Vagina (tissue), 2 donors: ENCODE data around the gene MFN2. TPM values are rescaled to one million over a fixed set of nuclear protein-coding genes. Genes with fewer than 3 reads are reported as not detected.

Source experiments
- DNase-seq, 2 donors: peaks; one replicate each; pipeline ENCODE4 v3.0.0-alpha.2; 2017; ENCODE audit errors: extremely low spot score in 2 of 2
- H3K27ac ChIP-seq: fragments of 200-600 bp; sonication (generic); one replicate; pipeline ENCODE4 v1.5.1; 2019
- H3K27me3 ChIP-seq: fragments of 200-600 bp; sonication (generic); one replicate; pipeline ENCODE4 v1.5.1; 2019
- H3K36me3 ChIP-seq, 2 donors: fragments of 200-600 bp; sonication (generic); one replicate each; pipeline ENCODE4 v1.5.1; 2017 to 2019
- H3K4me1 ChIP-seq: fragments of 200-600 bp; sonication (generic); one replicate; pipeline ENCODE4 v1.5.1; 2019
- H3K4me3 ChIP-seq, 2 donors: fragments of 200-600 bp; sonication (generic); 1 replicate in 1 of 2; 2 replicates in 1 of 2; pipeline ENCODE4 v1.5.1; 2016 to 2019
- H3K9me3 ChIP-seq: fragments of 200-600 bp; sonication (generic); one replicate; pipeline ENCODE4 v1.5.1; 2019
- POLR2A ChIP-seq, 2 donors: fragments of 450-650 bp; IDR thresholded peaks; one replicate each; pipeline ENCODE4 v1.6.1; 2017; ENCODE audit warnings: antibody characterized with exemption in 2 of 2, mild to moderate bottlenecking in 2 of 2, moderate library complexity in 2 of 2
- POLR2AphosphoS5 ChIP-seq, 2 donors: sonication (generic); formaldehyde crosslinking; IDR thresholded peaks; one replicate each; pipeline ENCODE4 v1.9.0; 2017; ENCODE audit warnings: antibody characterized with exemption in 2 of 2, mild to moderate bottlenecking in 2 of 2, low read depth in 1 of 2; ENCODE audit not compliant: insufficient read depth in 1 of 2
- intact Hi-C: fragments of 100-400 bp; cut with DNase I; formaldehyde crosslinking; loops from one replicate; pipeline ENCODE4 v1.15.1; 2023
- total RNA-seq: library from RNA; depleted of rRNA; stranded (reverse); fragments of >200 nt; gene quantifications from one replicate; pipeline ENCODE4 v1.2.3, GENCODE V29; 2016
- TF ChIP-seq, protein P1 (sequence below), 3 experiments: fragments of 450-650 bp in 2 of 3; fragments of 200-600 bp in 1 of 3; sonication (generic) in 1 of 3; IDR thresholded peaks; one replicate each; pipeline ENCODE4 v1.5.1; 2017 to 2019; ENCODE audit warnings: antibody characterized with exemption in 3 of 3, mild to moderate bottlenecking in 2 of 3, moderate library complexity in 2 of 3

MFN2 gene
- total RNA-seq, result 61.6 TPM

DNA sequence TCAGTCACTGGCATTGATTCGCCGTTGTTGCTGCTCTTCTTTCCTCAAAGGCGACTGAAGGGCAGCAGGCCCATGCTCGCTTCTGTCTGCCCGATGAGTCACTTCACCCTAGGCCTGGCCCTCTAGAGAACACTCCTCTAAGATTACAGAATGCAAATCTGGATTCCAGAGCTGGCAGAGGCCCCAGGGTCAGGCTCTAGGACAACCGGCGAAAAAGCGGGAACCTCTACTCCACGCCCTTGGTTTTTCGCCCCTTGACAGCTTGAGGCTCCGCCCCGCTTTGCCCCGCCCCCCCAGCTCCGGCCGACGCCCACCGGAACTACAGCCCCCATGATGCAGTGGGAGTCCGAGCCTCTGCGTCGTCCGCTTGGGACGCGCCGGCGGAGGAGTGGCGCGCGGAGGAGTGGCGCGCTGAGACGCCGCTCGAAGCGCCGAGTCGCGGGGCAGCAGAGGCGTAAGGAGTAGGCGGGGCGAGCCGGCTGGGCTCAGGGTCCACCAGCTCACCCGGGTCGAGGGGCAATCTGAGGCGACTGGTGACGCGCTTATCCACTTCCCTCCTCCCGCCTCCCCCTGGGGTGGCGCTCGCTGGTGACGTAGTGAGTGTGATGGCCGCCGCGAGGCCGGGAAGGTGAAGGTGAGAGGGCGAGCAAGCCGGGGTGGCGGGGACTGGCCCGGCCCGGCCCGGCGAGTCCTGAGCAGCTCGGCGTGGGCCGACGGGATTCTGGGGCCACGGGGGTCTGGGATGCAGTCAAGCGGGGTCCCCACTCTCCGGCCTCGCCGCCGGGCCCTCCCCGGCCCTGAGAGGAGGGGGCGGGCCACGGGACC, at the start of gene MFN2:
TSS of gene MFN2 (plus strand) at position 594 of the 825 bp plus-strand sequence. CDS start 8,725 bp downstream, outside the sequence.
- peaks cover 0 to 28% of the 10 kb centered on the region in 2 donors for H3K36me3 ChIP-seq
- intact Hi-C loops, result loop anchor here (2.0 kb wide), 1 partner anchor 45 kb away; the partner anchor contains the start of gene PLOD1
- peaks cover 46% of the 10 kb centered on the region for H3K4me1 ChIP-seq
- peak within 1 kb of the TSS; percentile 90 to 96 for H3K4me3 ChIP-seq
- no peaks in the 10 kb centered on the region for H3K9me3 ChIP-seq
- TF ChIP-seq POLR2A (IDR thresholded peaks at IDR 0.05) (peak in 1 of 2 donors; percentile 18), POLR2AphosphoS5 (IDR thresholded peaks at IDR 0.05; ENCODE audit: insufficient read depth in 1 of 2, low read depth in 1 of 2) (peak; percentile 83 to 94)
- TF ChIP-seq, protein P1, sequence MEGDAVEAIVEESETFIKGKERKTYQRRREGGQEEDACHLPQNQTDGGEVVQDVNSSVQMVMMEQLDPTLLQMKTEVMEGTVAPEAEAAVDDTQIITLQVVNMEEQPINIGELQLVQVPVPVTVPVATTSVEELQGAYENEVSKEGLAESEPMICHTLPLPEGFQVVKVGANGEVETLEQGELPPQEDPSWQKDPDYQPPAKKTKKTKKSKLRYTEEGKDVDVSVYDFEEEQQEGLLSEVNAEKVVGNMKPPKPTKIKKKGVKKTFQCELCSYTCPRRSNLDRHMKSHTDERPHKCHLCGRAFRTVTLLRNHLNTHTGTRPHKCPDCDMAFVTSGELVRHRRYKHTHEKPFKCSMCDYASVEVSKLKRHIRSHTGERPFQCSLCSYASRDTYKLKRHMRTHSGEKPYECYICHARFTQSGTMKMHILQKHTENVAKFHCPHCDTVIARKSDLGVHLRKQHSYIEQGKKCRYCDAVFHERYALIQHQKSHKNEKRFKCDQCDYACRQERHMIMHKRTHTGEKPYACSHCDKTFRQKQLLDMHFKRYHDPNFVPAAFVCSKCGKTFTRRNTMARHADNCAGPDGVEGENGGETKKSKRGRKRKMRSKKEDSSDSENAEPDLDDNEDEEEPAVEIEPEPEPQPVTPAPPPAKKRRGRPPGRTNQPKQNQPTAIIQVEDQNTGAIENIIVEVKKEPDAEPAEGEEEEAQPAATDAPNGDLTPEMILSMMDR (IDR thresholded peaks at IDR 0.05), result no peak
- H3K27ac ChIP-seq, result peak within 1 kb of the TSS; percentile 96
- peak in 1 of 2 donors; percentile 99 for DNase-seq
- no peaks in the 10 kb centered on the region for H3K27me3 ChIP-seq

DNA sequence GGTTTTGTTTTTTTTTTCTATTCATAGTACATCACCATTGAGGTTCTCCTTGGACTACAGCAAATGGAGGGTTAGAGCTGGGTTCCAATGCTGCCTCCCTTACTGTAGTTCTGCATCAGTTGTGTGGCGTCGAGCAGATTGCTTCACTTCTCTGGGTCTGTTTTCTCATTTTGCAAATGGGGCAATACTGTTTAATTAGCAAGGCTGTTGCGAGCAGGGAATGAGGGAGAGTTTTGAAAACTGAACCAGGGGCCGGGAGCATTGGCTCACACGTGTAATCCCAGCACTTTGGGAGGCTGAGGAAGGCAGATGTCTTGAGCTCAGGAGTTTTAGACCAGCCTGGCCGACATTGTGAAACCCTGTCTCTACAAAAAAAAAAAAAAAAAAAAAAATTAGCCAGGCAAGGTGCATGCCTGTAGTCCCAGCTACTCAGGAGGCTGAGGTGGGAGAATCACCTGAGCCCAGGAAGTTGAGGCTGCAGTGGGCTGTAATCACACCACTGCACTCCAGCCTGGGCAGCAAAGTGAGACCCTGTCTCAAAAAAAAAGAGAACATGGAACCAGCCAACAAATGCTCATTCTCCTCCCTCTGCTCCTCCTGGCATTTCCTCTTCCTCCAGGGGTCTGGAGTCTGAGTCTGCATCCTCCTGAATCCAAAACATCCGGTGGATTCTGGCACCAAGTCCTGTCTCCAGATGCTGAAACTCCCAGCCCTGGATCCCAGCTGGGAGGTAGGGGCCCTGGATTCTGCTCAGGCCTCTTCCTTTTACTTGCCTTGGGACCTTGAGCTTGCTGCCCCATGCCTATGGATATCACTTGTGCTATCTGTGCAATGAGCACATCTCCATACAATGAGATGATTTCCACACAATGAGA, 49.4 kb upstream of the MFN2 start:
- Histone ChIP-seq H3K4me3 (no peak overlapping the region), H3K27ac (peak overlapping the region; percentile 48), H3K36me3 (no peaks in the 10 kb centered on the region), H3K27me3 (no peaks in the 10 kb centered on the region), H3K9me3 (no peaks in the 10 kb centered on the region), H3K4me1 (peaks cover 33% of the 10 kb centered on the region)
- TF ChIP-seq POLR2AphosphoS5 (IDR thresholded peaks at IDR 0.05; ENCODE audit: insufficient read depth in 1 of 2, low read depth in 1 of 2) (no peak), POLR2A (IDR thresholded peaks at IDR 0.05) (no peak)
- TF ChIP-seq, protein P1 (IDR thresholded peaks at IDR 0.05), result no peak
- intact Hi-C loops, result no loop called here
- DNase-seq, result no peak

DNA sequence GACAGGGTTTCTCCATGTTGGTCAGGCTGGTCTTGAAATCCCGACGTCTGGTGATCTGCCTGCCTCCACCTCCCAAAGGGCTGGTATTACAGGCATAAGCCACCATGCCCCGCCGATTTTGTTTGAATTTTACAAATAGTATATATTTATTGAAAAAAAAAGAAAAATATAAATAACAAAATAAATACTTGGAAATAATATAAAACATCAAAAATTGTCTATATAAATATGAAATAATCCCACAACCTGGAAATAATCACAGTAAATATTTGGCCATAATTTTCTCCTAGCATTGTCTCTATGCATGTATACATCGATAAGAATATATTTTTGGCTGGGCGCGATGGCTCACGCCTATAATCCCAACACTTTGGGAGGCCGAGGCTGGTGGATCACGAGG, 48.4 kb upstream of the MFN2 start:
- peaks cover 36% of the 10 kb centered on the region for H3K4me1 ChIP-seq
- H3K36me3 ChIP-seq, result no peaks in the 10 kb centered on the region
- no peak for DNase-seq
- intact Hi-C loops, result no loop called here
- H3K9me3 ChIP-seq, result no peaks in the 10 kb centered on the region
- TF ChIP-seq POLR2AphosphoS5 (IDR thresholded peaks at IDR 0.05; ENCODE audit: insufficient read depth in 1 of 2, low read depth in 1 of 2), result no peak
- no peak for TF ChIP-seq POLR2A (IDR thresholded peaks at IDR 0.05)
- TF ChIP-seq, protein P1 (IDR thresholded peaks at IDR 0.05), result no peak
- no peaks in the 10 kb centered on the region for H3K27me3 ChIP-seq
- H3K27ac ChIP-seq, result no peak overlapping the region
- no peak overlapping the region for H3K4me3 ChIP-seq

DNA sequence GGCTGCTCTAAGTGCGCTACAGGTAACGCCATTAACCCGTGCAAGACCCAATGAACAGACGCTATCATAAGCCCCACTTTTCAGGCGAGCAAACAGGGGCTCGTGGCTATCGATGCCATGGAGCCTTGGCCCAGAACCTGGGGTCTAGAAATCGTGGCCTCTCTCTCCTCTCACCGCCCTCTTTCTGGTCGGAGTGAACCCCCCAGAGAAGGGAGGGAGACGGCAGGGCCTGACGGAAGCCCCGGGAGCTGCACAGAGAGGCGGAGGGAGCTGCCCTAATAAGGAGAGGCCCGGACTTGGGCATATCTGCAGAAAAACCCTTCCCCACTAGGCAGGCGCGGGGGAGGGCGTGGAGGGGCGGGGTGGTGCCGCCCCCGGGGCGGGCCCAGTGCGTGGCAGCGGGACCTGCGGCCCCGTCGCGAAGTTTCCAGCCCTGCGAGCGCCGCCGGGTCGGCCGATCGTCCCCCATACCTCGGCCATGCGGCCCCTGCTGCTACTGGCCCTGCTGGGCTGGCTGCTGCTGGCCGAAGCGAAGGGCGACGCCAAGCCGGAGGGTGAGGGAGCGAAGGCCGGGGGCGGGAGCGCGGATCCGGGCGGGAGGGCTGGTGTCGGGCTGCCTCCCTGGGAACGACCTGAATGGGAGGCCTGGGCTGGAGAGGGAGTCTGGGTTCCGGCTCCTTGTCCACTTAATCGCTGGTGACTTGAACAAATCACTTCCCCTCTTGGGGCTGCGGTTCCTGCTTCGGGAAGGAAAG, 45.8 kb upstream of the MFN2 start, which contains the start of gene PLOD1:
TSS of gene PLOD1 (plus strand) at position 416 of the 755 bp plus-strand sequence. CDS start at position 479, 63 bp downstream.
- H3K4me3 ChIP-seq, result peak within 1 kb of the TSS; percentile 57 to 59
- intact Hi-C loops, result loop anchor here (2.0 kb wide), 1 partner anchor 44 kb away; no protein-coding TSS in a partner anchor
- H3K27me3 ChIP-seq, result no peaks in the 10 kb centered on the region
- H3K36me3 ChIP-seq, result no peaks in the 10 kb centered on the region
- H3K4me1 ChIP-seq, result peaks cover 51% of the 10 kb centered on the region
- no peak for DNase-seq
- TF ChIP-seq POLR2AphosphoS5 (IDR thresholded peaks at IDR 0.05; ENCODE audit: insufficient read depth in 1 of 2, low read depth in 1 of 2) (peak in 1 of 2 donors; percentile 88), POLR2A (IDR thresholded peaks at IDR 0.05) (peak in 1 of 2 donors; percentile 21)
- TF ChIP-seq, protein P1 (IDR thresholded peaks at IDR 0.05), result no peak
- H3K27ac ChIP-seq, result peak within 1 kb of the TSS; percentile 84
- H3K9me3 ChIP-seq, result no peaks in the 10 kb centered on the region
